HG02981 (cell line): Measurements from ENCODE around the gene FADS3.
A peak's percentile ranks its signal among the peaks of the same experiment; 100 is the strongest.

Experiments used
- ATAC-seq: cut with Tn5 transposase; IDR thresholded peaks from one replicate; pipeline ENCODE4 v1.9.1; 2021; ENCODE audit warnings: mild to moderate bottlenecking, moderate library complexity; ENCODE audit not compliant: unreplicated experiment

The FADS3 gene

GRCh38 chr11:61839742-61840141 lies 51.6 kb downstream of the FADS3 start:
- no peak for ATAC-seq

DNA sequence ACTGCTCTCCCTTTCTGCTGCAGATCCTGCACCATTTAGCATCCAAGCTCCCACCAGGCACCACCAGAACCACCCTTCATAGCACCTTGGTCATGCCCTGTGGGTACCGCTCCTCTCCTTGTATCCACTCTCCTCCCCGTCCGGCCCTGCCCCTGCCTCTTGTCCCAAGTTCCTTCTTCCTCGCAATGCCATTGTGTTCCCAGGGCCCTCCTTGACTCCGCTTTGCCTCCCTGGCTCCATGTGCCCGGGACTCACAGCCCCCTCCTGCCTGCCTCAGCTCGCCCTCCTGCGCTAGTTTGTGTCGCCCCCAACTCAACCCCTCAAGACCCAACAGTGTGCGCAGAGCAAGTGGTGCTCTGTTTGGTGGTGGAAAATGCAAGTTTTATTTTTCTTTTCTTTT lies 52.4 kb downstream of the FADS3 start:
- ATAC-seq, result no peak

DNA sequence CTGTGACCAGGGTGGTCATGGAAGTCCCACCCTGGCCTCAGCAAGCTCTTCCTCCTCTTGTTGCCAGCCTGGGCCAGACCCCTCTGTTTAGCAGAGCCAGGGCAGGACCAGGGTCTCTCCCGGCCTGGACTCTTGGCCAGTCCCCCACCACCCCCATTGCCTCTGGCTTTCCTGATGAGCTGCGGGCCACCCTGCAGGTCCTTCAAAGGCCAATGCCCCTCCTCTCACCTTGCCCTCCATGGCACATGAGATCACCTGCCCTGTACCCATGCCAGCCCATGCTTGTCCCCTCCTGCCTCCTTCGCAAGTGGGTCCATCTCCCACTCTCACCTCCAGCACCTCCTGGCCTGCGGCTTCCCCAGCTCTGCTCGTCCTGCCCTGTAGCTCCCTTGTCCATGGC lies 52.8 kb downstream of the FADS3 start:
- no peak for ATAC-seq

DNA sequence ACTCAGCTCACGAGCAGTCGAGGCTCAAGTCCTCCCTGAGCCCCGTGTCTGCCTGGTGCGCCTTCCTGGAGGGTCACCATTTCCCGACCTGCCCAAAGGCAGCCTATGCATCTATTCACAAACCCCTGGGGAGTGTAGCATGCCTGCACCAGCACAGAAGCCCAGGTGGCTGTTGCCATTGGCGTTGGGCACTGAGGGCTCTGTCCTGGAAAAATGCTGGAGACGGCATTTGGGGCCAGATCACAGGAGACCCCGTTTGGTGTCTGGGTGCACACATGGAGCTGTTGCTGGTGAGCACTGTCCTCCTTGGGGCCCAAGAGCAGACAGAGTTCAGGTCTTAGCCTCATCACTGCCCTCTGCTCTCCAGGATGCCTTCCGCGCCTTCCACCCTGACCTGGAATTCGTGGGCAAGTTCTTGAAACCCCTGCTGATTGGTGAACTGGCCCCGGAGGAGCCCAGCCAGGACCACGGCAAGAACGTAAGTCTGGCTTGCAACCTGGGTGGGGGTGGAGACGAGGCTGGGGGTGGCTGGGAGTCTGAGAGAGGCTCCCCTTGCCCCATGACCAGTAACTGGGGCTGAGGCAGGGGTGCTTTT lies 53.8 kb downstream of the FADS3 start:
- ATAC-seq, result no peak

DNA sequence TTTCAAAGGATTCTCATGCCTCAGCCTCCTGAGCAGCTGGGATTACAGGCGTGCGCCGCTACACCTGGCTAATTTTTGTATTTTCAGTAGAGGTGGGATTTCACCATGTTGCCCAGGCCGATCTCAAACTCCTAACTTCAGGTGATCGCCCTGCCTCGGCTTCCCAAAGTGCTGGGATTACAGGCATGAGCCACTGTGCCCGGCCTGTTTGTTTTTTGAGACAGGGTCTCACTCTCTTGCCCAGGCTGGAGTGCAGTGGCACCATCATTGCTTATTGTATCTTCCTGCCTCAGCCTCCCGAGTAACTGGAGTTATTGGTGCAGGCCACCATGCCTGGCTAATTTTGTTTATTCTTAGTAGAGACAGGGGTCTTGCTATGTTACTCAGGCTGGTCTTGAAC lies 55.2 kb downstream of the FADS3 start:
- ATAC-seq, result no peak

DNA sequence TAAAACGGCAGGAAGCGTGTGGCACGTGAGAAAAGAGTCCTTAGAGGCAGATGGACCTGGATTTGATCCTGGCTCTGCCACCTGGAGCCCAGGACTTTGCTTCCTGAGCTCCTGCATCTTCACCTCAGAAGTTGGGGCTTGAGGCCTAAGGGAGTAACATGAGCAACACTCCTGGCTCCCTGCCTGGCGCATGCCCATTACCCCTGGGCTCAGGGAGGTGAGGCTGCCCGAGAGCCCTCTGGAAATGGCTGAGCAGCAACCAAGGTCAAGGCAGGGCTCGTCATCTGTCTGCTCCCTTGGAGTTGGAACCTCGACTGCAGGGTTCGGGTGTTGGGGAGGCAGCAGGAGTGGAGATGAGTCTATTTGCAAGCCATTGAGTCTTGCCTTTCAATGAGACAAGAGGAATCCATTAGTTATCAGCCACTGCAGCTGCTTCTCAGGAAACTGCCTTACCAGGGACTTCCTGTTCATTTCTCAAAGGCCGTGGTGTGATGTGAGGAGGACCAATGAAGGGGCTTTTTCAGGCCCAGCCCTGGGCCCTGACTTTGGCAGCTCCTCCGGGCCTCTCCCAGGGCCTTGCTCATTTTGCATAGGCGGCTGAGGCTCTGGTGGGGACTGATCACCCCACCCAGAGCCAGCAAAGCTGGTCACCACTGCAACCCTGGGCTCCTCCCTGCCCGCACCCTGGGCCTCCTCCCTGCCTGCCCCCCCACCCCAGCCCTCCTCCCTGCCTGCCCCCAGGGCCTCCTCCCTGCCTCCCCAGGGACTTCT lies 56.9 kb downstream of the FADS3 start:
- peak; percentile 94 for ATAC-seq

GRCh38 chr11:61833926-61834277 lies 57.4 kb downstream of the FADS3 start:
- ATAC-seq, result no peak

GRCh38 chr11:61833471-61833870 lies 57.9 kb downstream of the FADS3 start:
- ATAC-seq, result no peak

GRCh38 chr11:61832754-61833153 lies 58.6 kb downstream of the FADS3 start:
- ATAC-seq, result no peak

- no peak for ATAC-seq
These were observed 59.1 kb downstream of the FADS3 start for GRCh38 chr11:61832207-61832606.

DNA sequence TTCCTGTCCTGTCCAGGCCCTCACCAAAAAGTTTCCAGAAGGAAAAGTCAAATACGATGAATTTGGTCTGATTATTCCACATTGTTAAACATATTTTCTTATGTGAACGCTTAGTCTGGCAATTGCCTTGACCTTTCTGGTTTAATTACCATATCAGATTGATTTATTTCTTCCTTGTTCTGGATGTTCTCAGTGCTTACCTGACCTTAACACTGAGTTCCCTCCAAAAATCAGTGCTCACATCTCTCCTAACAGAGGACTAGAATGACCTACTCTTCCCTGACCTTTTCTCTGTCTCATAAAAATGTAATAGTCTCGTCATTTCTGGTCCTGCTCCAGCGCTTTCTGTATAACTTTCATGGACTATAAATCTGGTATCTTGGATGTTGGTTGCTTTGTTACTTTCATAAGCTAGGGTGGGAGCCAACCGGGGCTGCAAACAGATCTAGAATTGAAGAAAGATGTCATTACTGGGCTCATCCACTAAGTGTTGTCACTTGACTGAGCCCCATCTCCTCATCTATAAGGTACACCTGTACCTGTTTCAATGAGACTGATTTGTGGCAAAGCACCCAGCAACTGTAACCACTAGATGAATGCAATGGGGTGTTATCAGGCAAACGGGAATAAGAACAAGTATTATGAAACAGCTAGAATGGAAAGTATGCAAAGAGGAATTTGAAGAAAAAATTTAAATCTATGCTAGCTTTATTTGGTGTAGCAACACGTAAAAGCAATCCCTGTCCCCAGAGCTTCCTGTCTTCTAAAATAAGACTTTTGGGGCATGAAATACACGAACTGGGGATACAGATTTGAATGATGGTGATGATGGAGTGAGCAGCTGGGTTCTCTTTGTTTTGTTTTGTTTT lies 60.9 kb downstream of the FADS3 start:
- ATAC-seq, result no peak

GRCh38 chr11:61829806-61830205 lies 61.5 kb downstream of the FADS3 start:
- no peak for ATAC-seq

GRCh38 chr11:61828629-61829407 lies 62.5 kb downstream of the FADS3 start:
- no peak for ATAC-seq

GRCh38 chr11:61828379-61828628 lies 63.0 kb downstream of the FADS3 start:
- ATAC-seq, result no peak

DNA sequence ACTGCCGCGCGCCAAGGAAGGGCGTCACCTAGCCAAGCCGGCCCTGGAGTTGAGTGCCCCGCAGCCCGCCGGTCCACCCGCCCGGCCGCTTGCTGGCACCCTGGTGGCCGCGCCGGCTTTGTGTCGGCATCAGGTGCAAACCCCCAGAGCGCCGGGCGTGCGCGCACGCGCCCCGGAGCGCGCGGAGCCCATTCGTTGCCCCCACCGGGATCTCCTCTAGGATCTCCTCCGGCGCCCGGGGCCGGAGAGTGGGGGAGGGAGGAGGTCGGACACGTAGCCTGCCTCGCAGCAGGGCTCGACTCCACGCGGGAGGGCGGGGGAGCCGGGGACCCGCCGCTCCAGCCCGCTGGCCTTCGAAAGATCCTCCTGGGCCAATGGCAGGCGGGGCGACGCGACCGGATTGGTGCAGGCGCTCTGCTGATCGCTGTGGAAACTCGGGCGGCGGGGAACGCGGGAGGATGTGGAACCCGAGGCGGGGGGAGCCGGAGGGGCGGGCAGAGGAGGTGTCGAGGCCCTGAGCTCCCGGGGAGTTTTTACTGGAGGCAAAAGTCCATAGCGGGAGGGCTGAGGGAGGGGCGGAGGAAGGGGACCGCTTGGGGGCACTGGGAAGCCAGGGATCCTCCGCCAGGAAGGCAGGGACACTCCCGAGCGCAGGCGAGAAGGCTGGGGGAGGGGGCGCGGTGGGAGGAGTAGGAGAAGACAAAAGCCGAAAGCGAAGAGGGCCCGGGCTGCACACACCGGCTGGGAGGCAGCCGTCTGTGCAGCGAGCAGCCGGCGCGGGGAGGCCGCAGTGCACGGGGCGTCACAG lies 63.6 kb downstream of the FADS3 start, which contains the start of gene FADS2:
Gene FADS2, plus strand, starts transcription at position 730 of the 808 bp plus-strand sequence. CDS start 91 bp downstream, outside the sequence.
- ATAC-seq, result peak; percentile 71

DNA sequence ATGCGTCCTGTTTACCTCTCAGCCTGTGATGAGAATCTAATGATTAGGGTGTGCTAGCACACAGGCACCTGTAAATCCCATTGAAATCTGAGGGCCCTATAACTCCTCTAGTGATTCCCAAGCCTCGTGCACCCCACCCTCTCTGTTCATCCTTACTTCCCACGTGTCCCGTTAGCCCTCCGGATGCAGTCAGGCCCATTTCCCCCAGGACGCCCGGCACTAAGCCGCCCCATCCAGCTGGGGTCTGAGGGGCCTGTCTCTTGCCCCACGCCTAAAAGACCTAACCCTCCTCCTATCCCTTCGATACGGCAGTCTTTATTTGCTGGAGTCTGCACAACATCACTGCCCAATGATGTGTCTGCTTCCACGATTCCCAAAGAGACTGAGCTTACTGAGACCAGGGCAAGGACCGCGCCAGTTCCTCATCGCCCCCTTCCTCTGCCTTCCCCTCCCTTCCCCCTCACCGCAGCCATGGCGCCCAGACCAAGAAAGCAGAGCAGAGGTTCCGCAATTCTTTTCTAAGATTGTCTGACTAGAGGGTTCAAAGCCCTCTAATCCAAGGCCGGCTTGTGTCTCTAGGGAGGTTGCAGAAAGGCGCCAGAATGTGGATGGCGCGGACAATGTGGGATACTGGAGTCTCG lies 64.3 kb downstream of the FADS3 start:
- ATAC-seq, result peak; percentile 4
